Esophagus squamous epithelium (tissue), 4 donors: ENCODE data around the gene TTLL4.
"Not testable (repeated sequence)": the region's sequence is repeated elsewhere in the genome, so short reads cannot be mapped to it uniquely, and the experiment has no call there.

ENCODE experiments used
- CTCF ChIP-seq, 6 experiments: fragments of 450-650 bp in 4 of 6; fragments of 200-600 bp in 2 of 6; sonication (generic) in 2 of 6; IDR thresholded peaks; one replicate each; pipeline ENCODE4 v1.5.1; 2016 to 2019; ENCODE audit warnings: antibody characterized with exemption in 6 of 6, mild to moderate bottlenecking in 4 of 6, moderate library complexity in 4 of 6
- POLR2A ChIP-seq, 4 donors: fragments of 450-650 bp; IDR thresholded peaks; one replicate each; pipeline ENCODE4 v1.6.1; 2017; ENCODE audit warnings: antibody characterized with exemption in 4 of 4, mild to moderate bottlenecking in 4 of 4, moderate library complexity in 3 of 4

GRCh38 chr2:218772759-218773158 lies 62.1 kb downstream of the TTLL4 start:
- TF ChIP-seq CTCF, POLR2A (IDR thresholded peaks at IDR 0.05): not testable (repeated sequence)
